Epithelial cell of proximal tubule (primary cell): ENCODE measurements around the gene PRKN. TPM values are rescaled to one million over a fixed set of nuclear protein-coding genes. Genes with fewer than 3 reads are reported as not detected.

Experiments used
- DNase-seq: peaks from one replicate; pipeline ENCODE4 v3.0.0-alpha.2; 2011; ENCODE audit warnings: low read depth
- H3K4me3 ChIP-seq: 2 replicates; pipeline ENCODE4 v1.5.1; 2011; ENCODE audit warnings: low read depth, mild to moderate bottlenecking, low read length
- CTCF ChIP-seq: conservative IDR thresholded peaks from 2 replicates; pipeline ENCODE4 v1.5.1; 2012; ENCODE audit warnings: low read depth, mild to moderate bottlenecking, low read length
- total RNA-seq: library from RNA; depleted of rRNA; stranded (reverse); fragments of >200 nt; gene quantifications from 2 replicates; pipeline ENCODE4 v1.2.3, GENCODE V29; 2015

Gene PRKN
- total RNA-seq, 1 donor from 2014 or later: 0.58 TPM

- no peak for TF ChIP-seq CTCF
- DNase-seq: peak; percentile 29
- no peak overlapping the region for H3K4me3 ChIP-seq
Observed at GRCh38 chr6:161985876-161986423, 741.6 kb downstream of the PRKN start.

GRCh38 chr6:161984713-161985112, 742.9 kb downstream of the PRKN start:
- H3K4me3 ChIP-seq: no peak overlapping the region
- no peak for TF ChIP-seq CTCF
- DNase-seq: no peak

GRCh38 chr6:161976553-161976952, 751.0 kb downstream of the PRKN start:
- DNase-seq: no peak
- TF ChIP-seq CTCF: no peak
- H3K4me3 ChIP-seq: no peak overlapping the region

GRCh38 chr6:161973064-161973463, 754.5 kb downstream of the PRKN start:
- no peak for TF ChIP-seq CTCF
- H3K4me3 ChIP-seq: no peak overlapping the region
- no peak for DNase-seq

GRCh38 chr6:161971043-161971442, 756.5 kb downstream of the PRKN start:
- no peak for DNase-seq
- TF ChIP-seq CTCF: no peak
- H3K4me3 ChIP-seq: no peak overlapping the region

- H3K4me3 ChIP-seq: no peak overlapping the region
- no peak for TF ChIP-seq CTCF
- DNase-seq: no peak
Observed at GRCh38 chr6:161963634-161964234, 763.8 kb downstream of the PRKN start.

- H3K4me3 ChIP-seq: no peak overlapping the region
- TF ChIP-seq CTCF: no peak
- DNase-seq: no peak
Observed at GRCh38 chr6:161963181-161963580, 764.4 kb downstream of the PRKN start.
